ENCODE measurements around the gene MYO1F. TPM values are rescaled to one million over a fixed set of nuclear protein-coding genes. Genes with fewer than 3 reads are reported as not detected.
A peak's percentile ranks its signal among the peaks of the same experiment; 100 is the strongest.

The MYO1F gene
- total RNA-seq, 2 donors from 2014 or later: 6.1 to 9.4 TPM

DNA sequence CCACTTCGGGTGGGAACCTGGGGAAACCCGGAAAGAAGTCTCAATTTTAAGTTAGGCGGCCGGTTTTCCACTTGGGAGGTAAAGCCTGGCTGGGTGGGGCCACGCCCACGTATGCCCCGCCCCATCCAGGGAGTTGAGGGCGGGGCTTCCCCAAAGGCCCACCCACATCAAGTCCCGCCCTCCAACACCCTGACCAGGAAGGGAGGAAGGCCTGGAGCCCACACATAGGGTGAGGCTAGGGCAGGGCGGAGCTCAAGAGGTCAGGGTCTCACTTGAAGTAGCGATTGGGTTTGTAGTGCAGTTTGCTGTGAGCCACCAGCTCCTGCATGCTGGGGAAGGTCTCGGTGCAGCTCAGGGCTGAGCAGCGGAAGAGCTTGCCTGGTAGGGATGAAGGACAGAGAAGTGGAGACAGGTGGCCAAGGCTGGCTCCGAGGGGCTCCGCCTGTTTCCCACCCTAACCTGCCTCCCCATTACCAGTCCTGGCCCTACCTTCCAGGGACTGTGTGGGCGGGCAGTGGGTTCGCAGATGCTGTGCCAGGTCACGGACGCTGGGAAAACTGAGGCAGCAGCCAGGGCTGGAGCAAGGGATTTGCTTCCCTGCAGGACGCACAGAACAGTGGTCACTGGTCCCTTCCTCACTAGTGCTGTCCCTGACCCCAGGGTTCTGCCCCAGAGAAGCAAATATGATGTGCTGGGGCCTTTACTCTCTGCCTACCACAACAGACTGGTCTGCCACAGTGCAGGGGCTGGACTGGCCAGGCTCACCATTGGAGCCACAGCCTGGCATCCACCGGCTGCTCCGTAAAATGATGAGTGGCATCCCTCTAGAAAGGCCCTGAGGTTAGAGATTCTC is 64.9 kb downstream of the MYO1F start:
- intact Hi-C loops (cut with DNase I): no loop called here
- TF ChIP-seq, protein P1, sequence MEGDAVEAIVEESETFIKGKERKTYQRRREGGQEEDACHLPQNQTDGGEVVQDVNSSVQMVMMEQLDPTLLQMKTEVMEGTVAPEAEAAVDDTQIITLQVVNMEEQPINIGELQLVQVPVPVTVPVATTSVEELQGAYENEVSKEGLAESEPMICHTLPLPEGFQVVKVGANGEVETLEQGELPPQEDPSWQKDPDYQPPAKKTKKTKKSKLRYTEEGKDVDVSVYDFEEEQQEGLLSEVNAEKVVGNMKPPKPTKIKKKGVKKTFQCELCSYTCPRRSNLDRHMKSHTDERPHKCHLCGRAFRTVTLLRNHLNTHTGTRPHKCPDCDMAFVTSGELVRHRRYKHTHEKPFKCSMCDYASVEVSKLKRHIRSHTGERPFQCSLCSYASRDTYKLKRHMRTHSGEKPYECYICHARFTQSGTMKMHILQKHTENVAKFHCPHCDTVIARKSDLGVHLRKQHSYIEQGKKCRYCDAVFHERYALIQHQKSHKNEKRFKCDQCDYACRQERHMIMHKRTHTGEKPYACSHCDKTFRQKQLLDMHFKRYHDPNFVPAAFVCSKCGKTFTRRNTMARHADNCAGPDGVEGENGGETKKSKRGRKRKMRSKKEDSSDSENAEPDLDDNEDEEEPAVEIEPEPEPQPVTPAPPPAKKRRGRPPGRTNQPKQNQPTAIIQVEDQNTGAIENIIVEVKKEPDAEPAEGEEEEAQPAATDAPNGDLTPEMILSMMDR (IDR thresholded peaks at IDR 0.05): no peak
- TF ChIP-seq POLR2AphosphoS5 (IDR thresholded peaks at IDR 0.05) (no peak), POLR2A (IDR thresholded peaks at IDR 0.05) (no peak)

DNA sequence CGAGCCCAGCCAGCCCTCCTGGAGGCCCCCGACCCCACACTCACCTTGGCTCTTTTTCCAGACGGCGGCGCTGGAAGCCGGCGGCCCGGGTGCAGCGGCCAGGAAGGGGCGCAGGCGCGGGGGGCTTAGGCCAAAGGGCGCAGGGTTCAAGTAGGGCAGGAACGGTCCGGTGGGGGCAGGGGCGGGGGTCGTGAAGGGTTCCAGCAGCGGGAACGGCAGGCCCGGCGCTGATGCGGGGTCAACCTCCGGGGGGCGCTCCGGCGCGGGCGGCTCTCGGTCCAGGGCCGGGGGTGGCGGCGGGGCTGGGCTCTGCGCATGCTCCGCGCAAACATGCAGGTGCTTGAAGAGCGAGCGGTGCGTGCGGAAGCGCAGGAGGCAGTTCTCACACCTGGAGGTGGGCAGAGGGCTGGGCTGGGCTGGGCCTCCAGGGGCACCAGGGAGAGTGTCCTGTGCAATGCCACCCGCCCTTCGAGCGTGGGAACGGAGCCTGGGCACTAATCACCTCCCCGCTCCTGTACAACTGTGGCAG is 65.6 kb downstream of the MYO1F start:
- no peak overlapping the region for H3K4me3 ChIP-seq
- TF ChIP-seq, protein P1 (IDR thresholded peaks at IDR 0.05): no peak
- TF ChIP-seq POLR2AphosphoS5 (IDR thresholded peaks at IDR 0.05): no peak
- TF ChIP-seq POLR2A (IDR thresholded peaks at IDR 0.05): no peak
- no peaks in the 10 kb centered on the region for H3K36me3 ChIP-seq
- no peak overlapping the region for H3K27ac ChIP-seq
- peaks cover 7% of the 10 kb centered on the region for H3K4me1 ChIP-seq (replicated peaks)
- no peaks in the 10 kb centered on the region for H3K9me3 ChIP-seq
- H3K27me3 ChIP-seq (replicated peaks; ENCODE audit: insufficient read depth): no peaks in the 10 kb centered on the region
- intact Hi-C loops (cut with DNase I): no loop called here
- WGBS: 56% methylated on average over 45 of the region's 45 CpGs
- DNase-seq (ENCODE audit: low spot score): no peak

More for the DNA sequence above, 64.9 kb downstream of the MYO1F start:
- Histone ChIP-seq H3K9me3 (no peaks in the 10 kb centered on the region), H3K4me3 (no peak overlapping the region), H3K36me3 (no peaks in the 10 kb centered on the region), H3K27me3 (replicated peaks; ENCODE audit: insufficient read depth) (no peaks in the 10 kb centered on the region), H3K4me1 (replicated peaks) (peaks cover 7% of the 10 kb centered on the region), H3K27ac (no peak overlapping the region)
- DNase-seq (ENCODE audit: low spot score): no peak
- 79% methylated on average over 22 of the region's 22 CpGs for WGBS

DNA sequence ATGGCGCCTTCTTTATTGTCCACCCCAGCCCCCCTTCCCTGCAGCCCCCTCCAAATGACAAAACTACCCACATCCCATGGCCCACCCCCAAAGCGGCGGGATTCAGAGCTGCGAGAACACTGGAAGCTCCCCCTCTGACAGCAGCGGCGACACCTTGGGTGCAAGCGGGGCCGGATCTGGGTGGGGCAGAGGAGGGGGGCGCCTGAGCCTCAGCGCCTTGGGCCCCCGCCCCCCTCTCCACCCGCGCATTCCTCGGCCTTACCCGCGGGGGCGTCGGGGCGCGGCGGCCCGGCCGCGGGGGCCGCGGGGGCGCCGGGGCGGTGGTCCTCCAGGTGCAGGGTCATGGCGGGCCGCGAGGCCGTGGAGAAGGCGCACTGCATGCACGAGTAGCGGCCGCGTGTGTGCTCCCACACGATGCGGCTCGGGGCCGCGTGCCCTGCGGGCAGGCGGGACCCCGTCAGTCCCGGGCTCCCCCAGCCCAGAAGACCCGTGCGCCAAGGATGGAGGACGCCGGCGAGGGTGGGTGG is 66.6 kb downstream of the MYO1F start:
- intact Hi-C loops (cut with DNase I): no loop called here
- no peak for DNase-seq (ENCODE audit: low spot score)
- Histone ChIP-seq H3K9me3 (no peaks in the 10 kb centered on the region), H3K27me3 (replicated peaks; ENCODE audit: insufficient read depth) (no peaks in the 10 kb centered on the region), H3K27ac (no peak overlapping the region), H3K36me3 (no peaks in the 10 kb centered on the region), H3K4me1 (replicated peaks) (peaks cover 11% of the 10 kb centered on the region), H3K4me3 (no peak overlapping the region)
- TF ChIP-seq, protein P1 (IDR thresholded peaks at IDR 0.05): no peak
- no peak for TF ChIP-seq POLR2AphosphoS5 (IDR thresholded peaks at IDR 0.05)
- TF ChIP-seq POLR2A (IDR thresholded peaks at IDR 0.05): no peak
- 80% methylated on average over 35 of the region's 52 CpGs for WGBS

DNA sequence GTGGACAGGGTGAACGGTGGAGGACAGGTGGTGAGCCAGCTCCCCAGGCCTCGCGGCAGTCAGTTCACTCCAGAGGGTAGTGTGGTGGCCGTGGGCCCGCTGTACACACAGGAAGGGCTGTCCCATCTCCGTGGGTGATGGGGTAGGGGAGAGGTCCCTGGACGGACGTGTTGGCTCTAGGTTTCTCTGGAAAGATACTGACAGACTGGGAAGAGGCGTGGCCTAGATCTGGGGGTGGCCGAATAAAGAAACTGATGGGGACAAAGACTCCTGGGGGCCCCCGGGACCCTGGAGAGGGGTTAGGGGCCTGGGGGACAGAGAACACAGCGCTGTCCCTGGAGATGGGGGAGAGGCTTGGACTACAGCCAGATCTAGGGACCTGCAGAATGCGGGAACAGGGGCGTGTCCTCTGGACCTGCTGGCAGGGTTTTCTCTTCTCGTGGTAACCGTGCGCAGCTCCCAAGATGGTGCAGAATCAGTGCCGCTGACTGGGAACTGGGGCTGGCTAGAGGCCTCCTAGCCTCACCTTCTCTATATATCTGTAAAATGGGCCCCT is 70.8 kb downstream of the MYO1F start:
- DNase-seq (ENCODE audit: low spot score): no peak
- no peaks in the 10 kb centered on the region for H3K27me3 ChIP-seq (replicated peaks; ENCODE audit: insufficient read depth)
- WGBS: 23% methylated on average over 18 of the region's 18 CpGs
- no peak for TF ChIP-seq POLR2A (IDR thresholded peaks at IDR 0.05)
- TF ChIP-seq, protein P1 (IDR thresholded peaks at IDR 0.05): no peak
- peaks cover 3% of the 10 kb centered on the region for H3K4me1 ChIP-seq (replicated peaks)
- H3K27ac ChIP-seq: peak overlapping the region; percentile 53 to 57
- intact Hi-C loops (cut with DNase I): loop anchor here (5.0 to 10.0 kb wide), 2 partner anchors 94 to 152 kb away; partner anchors contain the start of gene MARCHF2
- peak overlapping the region; percentile 41 to 42 for H3K4me3 ChIP-seq
- no peaks in the 10 kb centered on the region for H3K36me3 ChIP-seq
- H3K9me3 ChIP-seq: no peaks in the 10 kb centered on the region
